ENCODE measurements around the gene KAT8.
"Not testable (repeated sequence)": the region's sequence is repeated elsewhere in the genome, so short reads cannot be mapped to it uniquely, and the experiment has no call there.

DNA sequence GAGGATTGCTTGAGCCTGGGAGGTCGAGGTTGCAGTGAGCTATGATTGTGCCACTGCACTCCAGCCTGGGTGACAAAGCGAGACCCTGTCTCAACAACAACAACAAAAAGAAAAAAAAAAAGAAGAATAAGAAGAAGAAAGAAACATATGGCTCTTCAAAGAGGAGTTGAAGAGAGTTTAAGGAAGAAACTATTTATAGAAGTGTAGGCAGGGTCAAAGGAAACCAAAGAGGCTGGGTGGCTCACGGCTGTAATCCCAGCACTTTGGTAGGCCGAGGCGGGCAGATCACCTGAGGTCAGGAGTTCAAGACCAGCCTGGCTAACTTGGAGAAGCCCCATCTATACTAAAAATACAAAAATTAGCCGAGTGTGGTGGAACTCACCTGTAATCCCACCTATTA is 33.5 kb downstream of the KAT8 start:
- TF ChIP-seq, protein P1, sequence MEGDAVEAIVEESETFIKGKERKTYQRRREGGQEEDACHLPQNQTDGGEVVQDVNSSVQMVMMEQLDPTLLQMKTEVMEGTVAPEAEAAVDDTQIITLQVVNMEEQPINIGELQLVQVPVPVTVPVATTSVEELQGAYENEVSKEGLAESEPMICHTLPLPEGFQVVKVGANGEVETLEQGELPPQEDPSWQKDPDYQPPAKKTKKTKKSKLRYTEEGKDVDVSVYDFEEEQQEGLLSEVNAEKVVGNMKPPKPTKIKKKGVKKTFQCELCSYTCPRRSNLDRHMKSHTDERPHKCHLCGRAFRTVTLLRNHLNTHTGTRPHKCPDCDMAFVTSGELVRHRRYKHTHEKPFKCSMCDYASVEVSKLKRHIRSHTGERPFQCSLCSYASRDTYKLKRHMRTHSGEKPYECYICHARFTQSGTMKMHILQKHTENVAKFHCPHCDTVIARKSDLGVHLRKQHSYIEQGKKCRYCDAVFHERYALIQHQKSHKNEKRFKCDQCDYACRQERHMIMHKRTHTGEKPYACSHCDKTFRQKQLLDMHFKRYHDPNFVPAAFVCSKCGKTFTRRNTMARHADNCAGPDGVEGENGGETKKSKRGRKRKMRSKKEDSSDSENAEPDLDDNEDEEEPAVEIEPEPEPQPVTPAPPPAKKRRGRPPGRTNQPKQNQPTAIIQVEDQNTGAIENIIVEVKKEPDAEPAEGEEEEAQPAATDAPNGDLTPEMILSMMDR (IDR thresholded peaks at IDR 0.05), result not testable (repeated sequence)
- not testable (repeated sequence) for TF ChIP-seq POLR2A (IDR thresholded peaks at IDR 0.05)

All from vagina (tissue), 2 donors.